HG02798 (cell line): ENCODE data around the gene TRIM3.

Experiments
- ATAC-seq: cut with Tn5 transposase; IDR thresholded peaks from one replicate; pipeline ENCODE4 v1.9.1; 2021; ENCODE audit warnings: mild to moderate bottlenecking; ENCODE audit not compliant: unreplicated experiment, poor library complexity

TRIM3 gene

GRCh38 chr11:6481012-6481923 is 7.5 kb upstream of the TRIM3 start, which contains the start of the genes ARFIP2 and TIMM10B:
Gene ARFIP2 (minus strand): TSS chr11:6481331. CDS start chr11:6480421, 910 bp downstream.
Gene TIMM10B (plus strand): TSS chr11:6481501. CDS start chr11:6481517, 16 bp downstream.
- peak; percentile 99 for ATAC-seq

DNA sequence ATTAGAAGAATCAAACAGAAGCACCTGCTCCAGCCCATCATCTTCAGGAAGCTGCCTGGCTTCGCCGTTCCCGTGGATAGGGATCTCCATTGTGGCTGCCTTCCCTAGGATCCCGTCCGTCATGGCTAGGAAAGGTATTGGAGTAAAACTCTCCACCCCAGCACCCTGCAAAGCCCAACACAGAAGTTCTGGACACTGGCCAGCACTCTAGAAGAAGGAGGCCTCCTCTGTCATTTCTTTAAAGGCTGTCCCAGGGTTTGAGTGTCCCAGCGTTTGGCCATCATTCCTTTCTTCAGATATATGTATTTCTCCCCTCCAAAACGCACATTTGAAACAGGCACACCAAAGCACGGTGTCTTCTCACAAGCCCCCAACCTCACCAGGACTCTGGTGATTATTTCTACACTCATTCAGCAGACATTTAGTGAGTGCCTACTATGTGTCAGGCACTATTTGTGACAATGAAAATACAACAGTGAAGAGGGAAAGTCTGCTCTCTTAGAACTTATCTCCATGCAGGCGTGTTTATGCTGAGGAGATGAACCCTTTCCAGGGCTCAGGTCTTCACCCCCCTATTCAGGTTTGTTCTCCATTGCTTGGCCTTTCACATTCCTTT is 6.7 kb upstream of the TRIM3 start:
- no peak for ATAC-seq

DNA sequence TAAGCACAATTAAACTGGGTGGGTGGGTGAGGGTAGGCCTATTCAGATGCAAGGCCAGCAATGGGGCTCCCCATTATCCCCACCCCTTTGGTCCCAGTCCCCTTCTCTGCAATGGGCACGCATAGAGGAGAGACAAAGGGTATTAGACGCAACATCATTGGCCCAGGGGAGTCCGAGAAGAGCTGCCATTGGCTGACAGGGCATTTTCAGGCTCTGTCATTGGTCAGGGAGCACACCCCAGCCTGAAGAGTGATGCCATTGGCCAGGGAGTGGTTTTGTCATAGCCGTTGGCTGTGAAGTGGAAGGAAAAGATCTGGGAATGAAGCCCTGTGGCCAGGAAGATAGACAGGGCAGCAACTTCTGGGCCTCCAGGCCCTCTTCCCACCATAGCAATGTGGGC is 2.8 kb upstream of the TRIM3 start:
- ATAC-seq: no peak

- no peak for ATAC-seq
Observed at GRCh38 chr11:6475936-6476335, 2.2 kb upstream of the TRIM3 start.

DNA sequence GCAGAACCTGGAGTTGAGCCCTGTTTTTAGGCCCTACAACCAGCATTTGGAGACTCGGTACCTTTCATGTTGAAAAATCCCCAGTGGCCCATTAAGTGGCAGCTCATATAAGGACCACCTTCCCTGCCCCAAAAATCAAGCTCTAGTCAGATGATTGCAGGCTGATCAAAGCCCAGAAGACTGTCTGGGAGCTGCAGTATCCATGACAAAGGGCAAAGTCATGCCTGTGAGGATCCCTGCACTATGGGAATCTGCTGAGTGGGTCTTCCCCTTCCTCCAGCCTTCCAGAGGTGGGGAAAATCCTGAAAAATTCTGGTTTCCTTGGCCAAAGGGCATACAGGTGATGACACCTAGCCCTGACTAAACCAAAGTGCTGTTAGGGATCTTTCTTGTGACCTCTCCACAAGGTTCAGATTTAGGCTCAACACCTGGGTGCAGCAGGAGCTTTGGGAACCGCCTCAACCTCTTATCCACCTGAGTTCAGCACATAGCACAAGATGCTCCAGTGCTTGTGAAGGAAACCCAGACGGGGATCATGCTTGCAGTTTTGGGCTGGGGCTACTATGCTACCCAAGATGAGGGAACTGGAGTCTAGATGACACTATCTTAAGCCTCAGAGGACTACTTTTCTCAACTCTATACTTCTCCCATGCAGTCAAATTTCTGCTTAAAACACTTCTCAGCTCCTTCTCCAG is 1.2 kb upstream of the TRIM3 start:
- no peak for ATAC-seq

DNA sequence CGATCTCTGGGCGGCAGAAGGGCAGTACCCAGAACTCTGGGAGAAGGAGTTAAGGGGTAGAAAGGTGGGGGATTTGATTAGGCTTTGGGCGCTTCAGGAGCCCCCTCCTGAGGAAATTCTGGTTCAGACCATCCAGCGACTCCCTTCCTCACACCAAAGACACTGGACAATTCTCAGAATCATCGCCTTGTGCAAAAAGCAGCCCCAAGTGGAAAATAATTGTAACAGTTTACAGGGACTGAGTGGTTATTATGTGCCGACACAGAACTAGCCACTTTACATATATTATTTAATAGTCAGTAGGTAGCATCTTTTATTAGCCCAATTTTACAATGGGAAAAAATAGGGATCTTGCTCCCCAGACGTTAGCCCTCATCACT is 662 bp upstream of the TRIM3 start:
- no peak for ATAC-seq

DNA sequence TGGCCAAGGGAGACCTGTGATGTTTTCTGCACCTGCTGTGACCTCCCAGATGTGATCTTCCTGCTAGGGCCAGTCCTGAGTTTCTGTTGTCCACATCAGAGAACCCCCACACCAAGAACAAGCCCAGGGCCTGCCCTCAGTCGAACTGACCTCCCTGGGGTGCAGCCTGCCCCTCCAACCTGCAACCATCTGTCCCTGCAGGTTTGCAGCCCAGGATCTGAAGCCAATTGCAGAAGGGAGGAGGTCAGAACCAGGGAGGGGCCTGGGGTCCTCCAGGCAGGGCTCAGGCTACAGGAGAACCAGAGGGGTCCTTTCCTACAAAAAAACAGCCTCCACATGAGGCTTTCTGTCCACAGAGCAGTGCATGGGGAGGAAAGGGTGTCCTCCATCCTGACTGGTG is 807 bp downstream of the TRIM3 start:
- ATAC-seq: no peak

DNA sequence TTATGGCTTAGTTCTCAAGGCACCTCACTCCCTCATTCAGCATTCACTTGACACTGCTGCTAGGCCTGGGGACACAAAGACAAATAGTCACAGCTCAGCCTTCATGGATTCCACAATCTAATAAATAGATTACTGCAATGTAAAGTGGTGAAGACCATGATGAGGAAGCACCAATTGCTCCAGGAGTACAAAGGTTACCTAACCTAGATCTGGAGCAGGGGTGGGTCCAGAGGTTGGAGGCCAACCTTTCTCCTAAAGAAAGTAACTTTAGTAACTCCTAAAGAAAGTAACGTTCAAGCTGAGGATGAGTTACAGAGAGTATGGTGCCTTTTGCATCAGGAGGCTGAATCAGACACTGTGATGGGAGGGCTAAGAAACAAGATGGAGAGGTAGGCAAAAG is 4.1 kb downstream of the TRIM3 start:
- no peak for ATAC-seq

- peak; percentile 77 for ATAC-seq
Observed at GRCh38 chr11:6468712-6469495, 4.8 kb downstream of the TRIM3 start.

- ATAC-seq: no peak
Observed at GRCh38 chr11:6459099-6459450, 14.7 kb downstream of the TRIM3 start.

DNA sequence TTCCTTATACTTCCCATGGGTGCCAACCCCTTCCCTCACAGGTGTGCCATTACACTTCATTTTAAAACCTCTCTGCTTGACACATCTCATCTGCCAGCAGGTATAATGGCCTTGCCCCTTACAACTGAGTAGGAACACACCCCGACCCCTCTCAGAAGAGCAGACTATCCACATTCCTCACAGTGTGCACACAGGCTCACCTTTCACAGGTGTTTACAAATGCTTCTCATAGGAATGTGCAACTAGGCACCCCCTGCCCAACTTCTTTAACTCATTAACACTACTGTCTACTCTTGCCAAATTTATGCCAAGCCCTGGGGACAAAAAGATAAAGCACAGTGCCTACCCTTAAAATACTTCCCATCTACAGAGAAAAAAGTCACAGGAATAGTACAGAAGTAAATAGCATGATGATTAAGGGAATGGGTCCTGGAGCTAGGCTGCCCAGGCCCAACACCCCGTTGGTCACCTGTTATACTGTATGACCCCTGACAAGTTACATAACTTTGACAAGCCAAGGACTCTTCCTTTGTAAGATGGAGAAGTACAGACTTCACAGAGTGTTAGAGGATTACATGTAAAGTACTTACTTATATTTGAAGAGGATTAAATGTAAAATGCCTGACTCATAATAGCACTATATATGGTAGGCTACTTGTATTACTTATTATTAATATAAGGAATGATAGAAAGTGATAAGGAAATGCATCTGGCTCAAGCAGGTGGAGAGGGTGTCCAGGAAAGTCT is 15.2 kb downstream of the TRIM3 start:
- ATAC-seq: no peak

DNA sequence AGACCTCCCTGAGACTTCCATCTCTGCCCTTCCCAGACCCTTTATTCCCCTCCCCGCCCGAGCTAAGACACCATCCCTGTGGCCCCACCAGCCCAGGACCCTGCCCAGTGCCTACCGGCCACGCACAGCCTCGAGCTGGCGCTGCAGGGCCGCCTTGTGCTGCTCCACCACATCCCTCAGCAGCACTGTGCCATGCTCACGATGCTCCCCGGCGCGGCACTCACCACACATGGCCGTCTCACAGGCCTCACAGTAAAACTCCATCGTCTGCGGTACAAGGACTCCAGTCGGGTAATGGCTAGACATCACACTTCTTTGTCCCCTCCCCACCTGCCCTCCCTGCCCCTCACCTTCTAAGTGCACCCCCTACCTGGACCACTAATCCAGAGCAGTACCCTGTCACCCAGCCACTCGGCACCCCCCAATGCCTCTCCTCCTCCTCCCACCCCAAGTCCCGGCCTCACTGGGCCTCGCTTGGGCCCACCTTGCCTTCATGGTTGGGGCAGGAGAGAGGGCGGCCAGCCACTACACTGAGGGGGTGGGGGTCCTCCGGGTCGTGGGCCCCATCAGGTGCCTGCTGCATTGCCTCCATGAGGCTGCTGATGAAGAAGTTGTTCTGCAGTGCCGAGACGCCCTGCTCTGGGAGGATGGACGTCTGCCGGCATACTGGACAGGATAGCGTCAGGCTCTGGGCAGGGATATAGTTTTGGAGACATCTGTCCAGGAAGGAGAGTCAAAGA is 16.0 kb downstream of the TRIM3 start:
- ATAC-seq: no peak

GRCh38 chr11:6456361-6457073 is 17.2 kb downstream of the TRIM3 start:
- no peak for ATAC-seq

GRCh38 chr11:6455070-6455469 is 18.7 kb downstream of the TRIM3 start:
- ATAC-seq: no peak

GRCh38 chr11:6453152-6453551 is 20.6 kb downstream of the TRIM3 start:
- no peak for ATAC-seq

GRCh38 chr11:6452219-6452618 is 21.5 kb downstream of the TRIM3 start:
- no peak for ATAC-seq

GRCh38 chr11:6448574-6448973 is 25.2 kb downstream of the TRIM3 start:
- ATAC-seq: no peak

DNA sequence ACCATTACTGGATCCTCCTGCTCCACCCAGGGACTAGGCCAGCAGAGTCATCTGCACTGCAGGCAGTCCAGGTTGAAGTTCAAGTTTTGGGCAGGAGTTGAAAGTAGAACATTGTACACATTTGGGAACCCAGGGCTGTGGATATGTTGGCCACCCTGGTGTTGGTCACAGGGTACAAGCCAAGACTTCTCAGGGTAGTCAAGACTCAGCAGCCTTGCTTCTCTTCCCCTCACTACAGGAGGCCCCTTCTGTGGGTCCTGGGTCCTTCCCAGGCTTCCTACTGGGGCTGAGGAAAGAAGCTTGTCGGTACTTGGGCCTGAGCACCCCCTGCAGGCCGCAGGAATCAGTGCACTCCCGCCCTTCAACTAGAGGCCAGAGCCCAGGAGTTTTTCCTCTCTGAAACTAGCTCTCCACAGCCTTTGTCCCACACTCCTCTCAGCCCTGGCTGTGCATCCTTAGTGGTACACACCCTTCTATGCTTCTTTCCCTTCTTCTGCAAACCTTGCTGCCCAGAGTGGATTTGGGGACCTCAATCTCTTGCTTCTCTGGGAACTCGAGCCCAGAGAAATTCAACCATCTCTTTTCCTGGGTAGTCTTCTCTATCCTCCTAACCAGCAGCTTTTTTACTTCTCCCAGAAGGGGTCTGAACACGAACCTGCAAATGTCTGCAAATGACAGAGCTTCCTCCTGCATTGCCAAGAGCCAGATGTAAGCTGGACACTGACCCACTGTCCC is 30.3 kb downstream of the TRIM3 start:
- peak; percentile 84 for ATAC-seq
